Prostate gland (tissue), 2 donors: Measurements from ENCODE around the gene ZKSCAN5.

Experiments used
- POLR2A ChIP-seq: fragments of 450-650 bp; IDR thresholded peaks from one replicate; pipeline ENCODE4 v1.6.1; 2016; ENCODE audit warnings: antibody characterized with exemption, mild to moderate bottlenecking
- POLR2AphosphoS5 ChIP-seq: sonication (generic); formaldehyde crosslinking; IDR thresholded peaks from one replicate; pipeline ENCODE4 v1.6.1; 2017; ENCODE audit warnings: antibody characterized with exemption
- TF ChIP-seq, protein P1 (sequence below), 4 experiments: fragments of 200-600 bp in 2 of 4; fragments of 450-650 bp in 2 of 4; sonication (generic) in 2 of 4; IDR thresholded peaks; 1 replicate in 3 of 4; 2 replicates in 1 of 4; pipeline ENCODE4 v1.5.1; 2016 to 2019; ENCODE audit warnings: antibody characterized with exemption in 4 of 4, mild to moderate bottlenecking in 2 of 4, moderate library complexity in 2 of 4

DNA sequence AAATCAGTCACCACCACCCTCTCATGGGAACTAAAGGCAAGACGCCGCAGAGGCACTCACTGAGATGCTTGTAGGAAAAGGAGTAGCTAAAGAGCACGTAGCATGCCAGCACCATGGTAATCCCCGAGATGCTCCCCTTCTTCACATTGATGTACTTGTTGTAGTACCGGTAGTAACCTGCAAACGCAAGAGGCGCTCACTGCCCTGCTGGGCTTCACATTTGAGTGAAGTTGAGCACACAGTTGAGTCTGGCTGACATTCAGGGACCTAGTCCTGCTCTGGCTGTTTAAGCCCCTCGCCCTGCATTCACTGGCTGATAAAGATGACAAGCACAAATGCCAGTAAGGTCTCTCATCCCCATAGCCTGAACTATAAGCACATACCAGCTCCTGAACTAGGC lies 45.4 kb upstream of the ZKSCAN5 start:
- TF ChIP-seq, protein P1, sequence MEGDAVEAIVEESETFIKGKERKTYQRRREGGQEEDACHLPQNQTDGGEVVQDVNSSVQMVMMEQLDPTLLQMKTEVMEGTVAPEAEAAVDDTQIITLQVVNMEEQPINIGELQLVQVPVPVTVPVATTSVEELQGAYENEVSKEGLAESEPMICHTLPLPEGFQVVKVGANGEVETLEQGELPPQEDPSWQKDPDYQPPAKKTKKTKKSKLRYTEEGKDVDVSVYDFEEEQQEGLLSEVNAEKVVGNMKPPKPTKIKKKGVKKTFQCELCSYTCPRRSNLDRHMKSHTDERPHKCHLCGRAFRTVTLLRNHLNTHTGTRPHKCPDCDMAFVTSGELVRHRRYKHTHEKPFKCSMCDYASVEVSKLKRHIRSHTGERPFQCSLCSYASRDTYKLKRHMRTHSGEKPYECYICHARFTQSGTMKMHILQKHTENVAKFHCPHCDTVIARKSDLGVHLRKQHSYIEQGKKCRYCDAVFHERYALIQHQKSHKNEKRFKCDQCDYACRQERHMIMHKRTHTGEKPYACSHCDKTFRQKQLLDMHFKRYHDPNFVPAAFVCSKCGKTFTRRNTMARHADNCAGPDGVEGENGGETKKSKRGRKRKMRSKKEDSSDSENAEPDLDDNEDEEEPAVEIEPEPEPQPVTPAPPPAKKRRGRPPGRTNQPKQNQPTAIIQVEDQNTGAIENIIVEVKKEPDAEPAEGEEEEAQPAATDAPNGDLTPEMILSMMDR (IDR thresholded peaks at IDR 0.05) = peak in 1 of 4 experiments; percentile 10
- TF ChIP-seq POLR2A = no peak
- TF ChIP-seq POLR2AphosphoS5 = no peak
